H9 (cell line): ENCODE data around the gene DNAI7. TPM values are rescaled to one million over a fixed set of nuclear protein-coding genes. Genes with fewer than 3 reads are reported as not detected.

ENCODE experiments used
- DNase-seq: peaks from one replicate; pipeline ENCODE4 v3.0.0-alpha.2; 2017
- H2AFZ ChIP-seq: one replicate; pipeline ENCODE4 v1.6.1; 2013; ENCODE audit warnings: mild to moderate bottlenecking, low read length, control low read depth, moderate library complexity
- H2AK5ac ChIP-seq: 2 replicates; pipeline ENCODE4 v1.6.1; 2013; ENCODE audit warnings: low read length, control low read depth, mixed read lengths; ENCODE audit not compliant: insufficient read length
- H2BK120ac ChIP-seq: one replicate; pipeline ENCODE4 v1.6.1; 2013; ENCODE audit warnings: low read depth, mild to moderate bottlenecking, low read length, control low read depth, inconsistent platforms; ENCODE audit not compliant: poor library complexity, severe bottlenecking
- H2BK12ac ChIP-seq: 2 replicates; pipeline ENCODE4 v1.6.1; 2013; ENCODE audit warnings: low read length, control low read depth, mixed read lengths, low read depth; ENCODE audit not compliant: insufficient read length
- H2BK15ac ChIP-seq: 2 replicates; pipeline ENCODE4 v1.6.1; 2013; ENCODE audit warnings: low read depth, low read length, control low read depth
- H2BK20ac ChIP-seq: one replicate; pipeline ENCODE4 v1.6.1; 2013; ENCODE audit warnings: low read depth, mild to moderate bottlenecking, low read length, control low read depth, inconsistent platforms; ENCODE audit not compliant: poor library complexity, severe bottlenecking
- H2BK5ac ChIP-seq: 2 replicates; pipeline ENCODE4 v1.6.1; 2013; ENCODE audit warnings: low read length, control low read depth, mixed read lengths; ENCODE audit not compliant: insufficient read length
- H3K14ac ChIP-seq: 2 replicates; pipeline ENCODE4 v1.6.1; 2013; ENCODE audit warnings: low read length, control low read depth; ENCODE audit not compliant: insufficient read depth
- H3K18ac ChIP-seq: 2 replicates; pipeline ENCODE4 v1.6.1; 2013; ENCODE audit warnings: low read depth, mild to moderate bottlenecking, mixed read lengths, low read length, control low read depth; ENCODE audit not compliant: insufficient read length
- H3K23ac ChIP-seq: 2 replicates; pipeline ENCODE4 v1.6.1; 2013; ENCODE audit warnings: low read length, control low read depth, mixed read lengths, low read depth; ENCODE audit not compliant: insufficient read length
- H3K23me2 ChIP-seq: 2 replicates; pipeline ENCODE4 v1.6.1; 2013; ENCODE audit warnings: low read depth, mild to moderate bottlenecking, mixed read lengths, low read length, control low read depth; ENCODE audit not compliant: insufficient read length, poor library complexity, severe bottlenecking
- H3K27ac ChIP-seq: 2 replicates; pipeline ENCODE4 v1.5.1; 2013; ENCODE audit warnings: low read length, control low read depth, mixed read lengths, low read depth; ENCODE audit not compliant: insufficient read length
- H3K27me3 ChIP-seq: 2 replicates; pipeline ENCODE4 v1.6.1; 2013; ENCODE audit warnings: low read length, control low read depth, inconsistent platforms; ENCODE audit not compliant: insufficient read depth
- H3K4ac ChIP-seq: 2 replicates; pipeline ENCODE4 v1.6.1; 2013; ENCODE audit warnings: low read depth, mild to moderate bottlenecking, control low read depth, inconsistent platforms, low read length, moderate library complexity
- H3K4me1 ChIP-seq: 2 replicates; pipeline ENCODE4 v1.6.1; 2013; ENCODE audit warnings: low read length, control low read depth, inconsistent platforms; ENCODE audit not compliant: insufficient read depth
- H3K4me2 ChIP-seq: 2 replicates; pipeline ENCODE4 v1.6.1; 2013; ENCODE audit warnings: low read length, control low read depth, mixed read lengths; ENCODE audit not compliant: insufficient read length, insufficient read depth
- H3K56ac ChIP-seq: 2 replicates; pipeline ENCODE4 v1.6.1; 2013; ENCODE audit warnings: low read depth, mild to moderate bottlenecking, mixed read lengths, low read length, control low read depth; ENCODE audit not compliant: insufficient read length
- H3K79me1 ChIP-seq: 2 replicates; pipeline ENCODE4 v1.6.1; 2013; ENCODE audit warnings: low read depth, mild to moderate bottlenecking, moderate library complexity, low read length, control low read depth, inconsistent platforms; ENCODE audit not compliant: insufficient read depth, poor library complexity, severe bottlenecking
- H3K79me2 ChIP-seq: 2 replicates; pipeline ENCODE4 v1.6.1; 2013; ENCODE audit warnings: low read length, control low read depth, inconsistent platforms; ENCODE audit not compliant: insufficient read depth
- H3K9ac ChIP-seq: 2 replicates; pipeline ENCODE4 v1.6.1; 2013; ENCODE audit warnings: low read length, control low read depth, mixed read lengths; ENCODE audit not compliant: insufficient read length; ENCODE audit errors: extremely low read depth
- H3K9me3 ChIP-seq: one replicate; pipeline ENCODE4 v1.6.1; 2013; ENCODE audit warnings: low read depth, low read length, inconsistent platforms; ENCODE audit not compliant: control insufficient read depth
- H3T11ph ChIP-seq: one replicate; pipeline ENCODE4 v1.6.1; 2013; ENCODE audit warnings: mild to moderate bottlenecking, low read length, control low read depth, inconsistent platforms
- H4K20me1 ChIP-seq: one replicate; pipeline ENCODE4 v1.6.1; 2013; ENCODE audit not compliant: control insufficient read depth, insufficient read length, insufficient read depth
- H4K5ac ChIP-seq: 2 replicates; pipeline ENCODE4 v1.6.1; 2013; ENCODE audit warnings: low read depth, mild to moderate bottlenecking, mixed read lengths, low read length, control low read depth; ENCODE audit not compliant: insufficient read length
- H4K8ac ChIP-seq: replicated peaks from 2 replicates; pipeline ENCODE4 v1.6.1; 2013; ENCODE audit warnings: low read length, control low read depth, mixed read lengths, low read depth; ENCODE audit not compliant: insufficient read length
- H4K91ac ChIP-seq: 2 replicates; pipeline ENCODE4 v1.6.1; 2013; ENCODE audit warnings: low read depth, mild to moderate bottlenecking, moderate library complexity, mixed read lengths, low read length, control low read depth; ENCODE audit not compliant: insufficient read length
- H3K27ac Mint-ChIP-seq, 3 experiments: 2 replicates in 2 of 3; 3 replicates in 1 of 3; pipeline ENCODE4 v1.8.0; 2020 to 2021; ENCODE audit warnings: mixed read lengths in 3 of 3, mild to moderate bottlenecking in 1 of 3, moderate library complexity in 1 of 3
- H3K27me3 Mint-ChIP-seq: 2 replicates; pipeline ENCODE4 v1.8.0; 2021; ENCODE audit warnings: low read depth, mild to moderate bottlenecking, moderate library complexity, mixed read lengths
- H3K36me3 Mint-ChIP-seq, 3 experiments: 2 replicates in 2 of 3; 3 replicates in 1 of 3; pipeline ENCODE4 v1.8.0; 2020 to 2021; ENCODE audit warnings: low read depth in 3 of 3, mixed read lengths in 3 of 3; ENCODE audit not compliant: insufficient read depth in 1 of 3
- H3K4me1 Mint-ChIP-seq, 2 experiments: 2 replicates each; pipeline ENCODE4 v1.8.0; 2020; ENCODE audit warnings: mixed read lengths in 2 of 2
- H3K4me3 Mint-ChIP-seq, 2 experiments: 2 replicates in 1 of 2; 3 replicates in 1 of 2; pipeline ENCODE4 v1.8.0; 2020 to 2021; ENCODE audit warnings: mild to moderate bottlenecking in 2 of 2, mixed read lengths in 2 of 2, moderate library complexity in 1 of 2
- H3K9me3 Mint-ChIP-seq, 2 experiments: 2 replicates in 1 of 2; 3 replicates in 1 of 2; pipeline ENCODE4 v1.8.0; 2020; ENCODE audit warnings: mild to moderate bottlenecking in 2 of 2, mixed read lengths in 2 of 2, moderate library complexity in 1 of 2
- CTCF ChIP-seq: fragments of 200-600 bp; sonication (generic); conservative IDR thresholded peaks from 3 replicates; pipeline ENCODE4 v1.8.0; 2021; ENCODE audit warnings: antibody characterized with exemption, mild to moderate bottlenecking
- WGBS: extraction: QIAGEN DNeasy Blood & Tissue Kit; methylation state at CpG from one replicate; pipeline ENCODE4 v1.1.7; 2013; ENCODE audit warnings: missing lambda C conversion rate, low lambda C conversion rate, mixed read lengths; ENCODE audit not compliant: insufficient read length; ENCODE audit errors: extremely low coverage; 5-methylcytosine and 5-hydroxymethylcytosine counted together
- total RNA-seq: library from RNA; stranded (reverse); gene quantifications from 2 replicates; pipeline ENCODE4 v1.2.1, GENCODE V29; 2021

The DNAI7 gene
- total RNA-seq, 1 experiment from 2014 or later, result not detected

GRCh38 chr12:25071366-25071765 lies 123.6 kb downstream of the DNAI7 start:
- no peak overlapping the region for H3K9ac ChIP-seq
- H3K79me1 ChIP-seq, result no peaks in the 10 kb centered on the region
- no peak for TF ChIP-seq CTCF
- no peak overlapping the region for H4K91ac ChIP-seq
- H2BK12ac ChIP-seq, result no peak overlapping the region
- no peak overlapping the region for H3K4me3 Mint-ChIP-seq
- no peaks in the 10 kb centered on the region for H3K27me3 Mint-ChIP-seq
- no peak overlapping the region for H3K18ac ChIP-seq
- H3K4me1 Mint-ChIP-seq, result no peaks in the 10 kb centered on the region; a peak in 1 of 4 replicates
- H3K14ac ChIP-seq, result no peak overlapping the region
- H3K27ac Mint-ChIP-seq, result no peak overlapping the region
- H3K27me3 ChIP-seq, result no peaks in the 10 kb centered on the region
- no peak overlapping the region for H2BK120ac ChIP-seq
- no peak overlapping the region for H3T11ph ChIP-seq
- H3K79me2 ChIP-seq, result no peaks in the 10 kb centered on the region
- H4K5ac ChIP-seq, result no peak overlapping the region
- no peak overlapping the region for H2BK20ac ChIP-seq
- H4K20me1 ChIP-seq, result no peaks in the 10 kb centered on the region
- H3K4me1 ChIP-seq, result no peaks in the 10 kb centered on the region
- WGBS, result no CpG with 5 or more reads among the region's 1 CpG
- H2AK5ac ChIP-seq, result no peak overlapping the region
- H3K9me3 ChIP-seq, result no peaks in the 10 kb centered on the region
- no peak overlapping the region for H3K23ac ChIP-seq
- H3K23me2 ChIP-seq, result no peaks in the 10 kb centered on the region
- H3K56ac ChIP-seq, result no peak overlapping the region
- H3K36me3 Mint-ChIP-seq, result no peaks in the 10 kb centered on the region
- no peak overlapping the region for H3K27ac ChIP-seq
- H2BK15ac ChIP-seq, result no peak overlapping the region
- no peak overlapping the region for H2BK5ac ChIP-seq
- no peak for DNase-seq
- no peak overlapping the region for H3K4ac ChIP-seq
- H3K9me3 Mint-ChIP-seq, result no peaks in the 10 kb centered on the region
- H2AFZ ChIP-seq, result no peak overlapping the region
- H4K8ac ChIP-seq, result no peak overlapping the region
- no peak overlapping the region for H3K4me2 ChIP-seq
